ENCODE data around the gene WWP2. TPM values are rescaled to one million over a fixed set of nuclear protein-coding genes. Genes with fewer than 3 reads are reported as not detected.

The WWP2 gene
- total RNA-seq, 1 donor from 2014 or later, result 26.8 TPM

DNA sequence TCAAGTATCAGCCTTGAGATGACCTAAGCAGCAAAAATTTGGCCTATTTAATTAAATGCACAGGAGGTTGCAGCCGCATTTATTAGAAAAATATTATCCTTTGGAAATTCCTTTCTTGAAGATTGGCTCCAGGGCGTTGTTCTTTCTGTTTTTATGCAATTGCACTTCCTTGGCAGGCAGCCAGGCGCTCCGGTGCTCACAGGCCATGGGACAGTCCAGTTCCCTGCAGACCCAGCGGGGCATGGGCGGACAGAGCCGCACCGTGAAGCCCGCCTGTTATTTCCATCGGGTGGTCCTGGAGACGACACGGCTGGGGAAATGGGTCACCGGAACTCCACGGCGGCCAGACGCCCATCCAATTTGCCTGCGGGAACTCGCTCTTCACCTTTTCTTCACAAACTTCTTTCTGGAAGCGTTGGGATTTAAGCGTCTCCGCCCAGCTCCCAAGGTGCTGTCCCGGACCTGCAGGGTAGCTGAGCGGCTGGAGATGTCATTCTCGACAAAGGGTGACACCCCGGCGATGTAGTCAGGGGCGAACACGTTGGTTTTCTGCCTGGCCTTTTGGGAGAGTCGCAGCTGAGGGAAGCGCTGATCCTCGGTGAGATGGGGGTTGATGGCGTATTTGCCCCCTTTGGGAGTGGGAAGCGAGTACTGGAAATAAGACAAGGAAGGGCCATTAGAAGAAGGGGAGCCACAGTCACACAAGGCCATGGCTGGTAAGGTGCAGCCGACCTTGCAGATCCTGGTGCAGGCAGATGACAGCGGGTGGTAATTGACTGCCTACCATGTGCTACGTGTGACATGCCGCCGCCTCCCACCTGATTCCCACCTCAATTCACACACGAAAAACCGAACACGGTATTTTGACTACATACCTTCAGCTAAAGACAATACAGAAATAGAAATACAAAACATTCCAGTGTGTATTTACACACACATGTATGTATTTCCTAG, 19.9 kb upstream of the WWP2 start:
- H4K20me1 ChIP-seq (ENCODE audit: low read depth), result peaks cover 3% of the 10 kb centered on the region
- no peak overlapping the region for H3K4me2 ChIP-seq
- H3K9me3 ChIP-seq (ENCODE audit: low read depth), result no peaks in the 10 kb centered on the region
- no peaks in the 10 kb centered on the region for H3K9me3 Mint-ChIP-seq
- H3K79me2 ChIP-seq (ENCODE audit: low read depth), result no peaks in the 10 kb centered on the region
- H3K27ac ChIP-seq, result no peak overlapping the region
- no peaks in the 10 kb centered on the region for H3K4me1 Mint-ChIP-seq
- H3F3A ChIP-seq (ENCODE audit: low read depth), result no peaks in the 10 kb centered on the region
- no peak overlapping the region for H3K9ac ChIP-seq
- H3K36me3 Mint-ChIP-seq, result peaks cover 27% of the 10 kb centered on the region
- no peaks in the 10 kb centered on the region for H3K27me3 Mint-ChIP-seq (ENCODE audit: insufficient read depth, low read depth)
- no peaks in the 10 kb centered on the region for H3K27me3 ChIP-seq
- no peak for DNase-seq (ENCODE audit: low spot score)
- H3K4me3 Mint-ChIP-seq, result no peak overlapping the region
- no peak overlapping the region for H2AFZ ChIP-seq (replicated peaks)
- no peak overlapping the region for H3K27ac Mint-ChIP-seq
- no peak overlapping the region for H3K4me3 ChIP-seq
- no peaks in the 10 kb centered on the region for H3K4me1 ChIP-seq
- peaks cover 6% of the 10 kb centered on the region for H3K36me3 ChIP-seq
- no peak for TF ChIP-seq CTCF (IDR thresholded peaks at IDR 0.05)
- no peak for TF ChIP-seq EZH2phosphoT487 (IDR thresholded peaks at IDR 0.05)
- TF ChIP-seq EZH2 (IDR thresholded peaks at IDR 0.05), result no peak

- H4K20me1 ChIP-seq (ENCODE audit: low read depth), result peaks cover 3% of the 10 kb centered on the region
- no peak overlapping the region for H3K4me2 ChIP-seq
- peaks cover 12% of the 10 kb centered on the region for H3K36me3 ChIP-seq
- TF ChIP-seq CTCF (IDR thresholded peaks at IDR 0.05), result no peak
- TF ChIP-seq EZH2phosphoT487 (IDR thresholded peaks at IDR 0.05), result no peak
- no peak for TF ChIP-seq EZH2 (IDR thresholded peaks at IDR 0.05)
- Mint-ChIP-seq H3K4me3 (peak overlapping the region; percentile 31), H3K36me3 (peaks cover 41% of the 10 kb centered on the region), H3K27me3 (ENCODE audit: insufficient read depth, low read depth) (no peaks in the 10 kb centered on the region), H3K9me3 (no peaks in the 10 kb centered on the region), H3K27ac (no peak overlapping the region), H3K4me1 (no peaks in the 10 kb centered on the region)
- H3K4me1 ChIP-seq, result no peaks in the 10 kb centered on the region
- DNase-seq (ENCODE audit: low spot score), result no peak
- H3K4me3 ChIP-seq, result no peak overlapping the region
- H3K79me2 ChIP-seq (ENCODE audit: low read depth), result no peaks in the 10 kb centered on the region
- no peak overlapping the region for H2AFZ ChIP-seq (replicated peaks)
- H3F3A ChIP-seq (ENCODE audit: low read depth), result no peaks in the 10 kb centered on the region
- no peaks in the 10 kb centered on the region for H3K9me3 ChIP-seq (ENCODE audit: low read depth)
- H3K27ac ChIP-seq, result no peak overlapping the region
- no peak overlapping the region for H3K9ac ChIP-seq
- H3K27me3 ChIP-seq, result no peaks in the 10 kb centered on the region
Measured at GRCh38 chr16:69744363-69745231, 17.5 kb upstream of the WWP2 start.

DNA sequence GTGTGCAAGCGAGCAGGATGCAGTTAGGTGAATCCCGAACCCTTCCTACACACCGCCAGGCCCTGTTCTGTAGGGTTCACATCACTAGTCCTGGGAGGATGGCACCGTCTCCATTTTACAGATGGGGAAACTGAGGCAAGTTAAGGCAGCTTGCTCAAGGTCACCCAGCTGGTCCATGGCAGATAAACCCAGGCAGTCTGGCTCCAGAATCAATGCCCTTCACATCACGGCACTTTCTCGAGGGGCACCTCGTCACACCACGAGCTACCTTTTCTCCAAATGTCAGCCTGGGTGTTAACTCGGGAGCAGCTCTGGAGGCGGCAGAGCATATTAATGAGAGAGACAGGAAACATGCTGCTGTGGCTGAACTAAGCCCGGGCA, 16.9 kb upstream of the WWP2 start:
- no peak overlapping the region for H3K4me3 ChIP-seq
- no peak for TF ChIP-seq EZH2phosphoT487 (IDR thresholded peaks at IDR 0.05)
- H3K9me3 ChIP-seq (ENCODE audit: low read depth), result no peaks in the 10 kb centered on the region
- no peaks in the 10 kb centered on the region for H3K4me1 Mint-ChIP-seq
- no peak overlapping the region for H2AFZ ChIP-seq (replicated peaks)
- no peak overlapping the region for H3K4me2 ChIP-seq
- H3K79me2 ChIP-seq (ENCODE audit: low read depth), result no peaks in the 10 kb centered on the region
- no peaks in the 10 kb centered on the region for H3K27me3 ChIP-seq
- no peak overlapping the region for H3K4me3 Mint-ChIP-seq
- no peaks in the 10 kb centered on the region for H3F3A ChIP-seq (ENCODE audit: low read depth)
- H3K27ac Mint-ChIP-seq, result no peak overlapping the region
- no peaks in the 10 kb centered on the region for H3K4me1 ChIP-seq
- peaks cover 41% of the 10 kb centered on the region for H3K36me3 Mint-ChIP-seq
- no peak overlapping the region for H3K9ac ChIP-seq
- H4K20me1 ChIP-seq (ENCODE audit: low read depth), result peaks cover 3% of the 10 kb centered on the region
- no peaks in the 10 kb centered on the region for H3K9me3 Mint-ChIP-seq
- no peak for DNase-seq (ENCODE audit: low spot score)
- H3K27ac ChIP-seq, result no peak overlapping the region
- no peaks in the 10 kb centered on the region for H3K27me3 Mint-ChIP-seq (ENCODE audit: insufficient read depth, low read depth)
- H3K36me3 ChIP-seq, result peaks cover 12% of the 10 kb centered on the region
